Trophoblast cell (in vitro differentiated cells and primary cell): ENCODE data around the gene SPEF1.

Experiments used
- DNase-seq, 2 donors: peaks; one replicate each; pipeline ENCODE4 v3.0.0-alpha.2; 2016
- H2AFZ ChIP-seq: 2 replicates; pipeline ENCODE4 v1.6.1; 2013; ENCODE audit warnings: low read length, moderate library complexity, mild to moderate bottlenecking; ENCODE audit not compliant: insufficient read depth, poor library complexity
- H2AK5ac ChIP-seq: 2 replicates; pipeline ENCODE4 v1.6.1; 2013; ENCODE audit warnings: mild to moderate bottlenecking, low read length
- H2BK120ac ChIP-seq: 2 replicates; pipeline ENCODE4 v1.6.1; 2013; ENCODE audit warnings: low read length, mild to moderate bottlenecking, moderate library complexity; ENCODE audit not compliant: insufficient read depth, poor library complexity
- H2BK12ac ChIP-seq: 2 replicates; pipeline ENCODE4 v1.6.1; 2013; ENCODE audit warnings: mild to moderate bottlenecking, low read length, moderate library complexity
- H2BK5ac ChIP-seq: 2 replicates; pipeline ENCODE4 v1.6.1; 2013; ENCODE audit warnings: low read length, low read depth, moderate library complexity, mild to moderate bottlenecking; ENCODE audit not compliant: poor library complexity
- H3K14ac ChIP-seq: 2 replicates; pipeline ENCODE4 v1.6.1; 2013; ENCODE audit warnings: mild to moderate bottlenecking, low read length
- H3K18ac ChIP-seq: 2 replicates; pipeline ENCODE4 v1.6.1; 2013; ENCODE audit warnings: mild to moderate bottlenecking, low read length
- H3K23ac ChIP-seq: 2 replicates; pipeline ENCODE4 v1.6.1; 2013; ENCODE audit warnings: low read length
- H3K27ac ChIP-seq: 2 replicates; pipeline ENCODE4 v1.5.1; 2013; ENCODE audit warnings: low read depth, mild to moderate bottlenecking, inconsistent platforms, low read length, moderate library complexity
- H3K27me3 ChIP-seq: 2 replicates; pipeline ENCODE4 v1.6.1; 2013; ENCODE audit warnings: inconsistent platforms, mild to moderate bottlenecking, low read length, moderate library complexity; ENCODE audit not compliant: insufficient read depth
- H3K36me3 ChIP-seq, 2 experiments: 1 replicate in 1 of 2; 2 replicates in 1 of 2; pipeline ENCODE4 v1.6.1; 2013; ENCODE audit warnings: low read length in 2 of 2, mild to moderate bottlenecking in 2 of 2, moderate library complexity in 1 of 2; ENCODE audit not compliant: insufficient read depth in 2 of 2, control insufficient read depth in 1 of 2
- H3K4ac ChIP-seq: 2 replicates; pipeline ENCODE4 v1.6.1; 2013; ENCODE audit warnings: low read depth, mild to moderate bottlenecking, low read length, moderate library complexity
- H3K4me1 ChIP-seq, 2 experiments: 1 replicate in 1 of 2; 2 replicates in 1 of 2; pipeline ENCODE4 v1.6.1; 2013; ENCODE audit warnings: low read length in 2 of 2, mild to moderate bottlenecking in 2 of 2, moderate library complexity in 1 of 2; ENCODE audit not compliant: insufficient read depth in 2 of 2, control insufficient read depth in 1 of 2
- H3K4me2 ChIP-seq: 2 replicates; pipeline ENCODE4 v1.6.1; 2013; ENCODE audit warnings: inconsistent platforms, mild to moderate bottlenecking, low read length, moderate library complexity
- H3K4me3 ChIP-seq: 2 replicates; pipeline ENCODE4 v1.5.1; 2013; ENCODE audit warnings: mild to moderate bottlenecking, low read depth, low read length, inconsistent platforms
- H3K79me1 ChIP-seq: one replicate; pipeline ENCODE4 v1.6.1; 2013; ENCODE audit warnings: low read length
- H3K79me2 ChIP-seq: 2 replicates; pipeline ENCODE4 v1.6.1; 2013; ENCODE audit warnings: low read length, mild to moderate bottlenecking; ENCODE audit not compliant: control insufficient read depth, insufficient read depth, poor library complexity
- H3K9ac ChIP-seq: 2 replicates; pipeline ENCODE4 v1.6.1; 2013; ENCODE audit warnings: mild to moderate bottlenecking, low read length
- H3K9me3 ChIP-seq: 2 replicates; pipeline ENCODE4 v1.6.1; 2013; ENCODE audit warnings: low read depth, mild to moderate bottlenecking, control low read depth, inconsistent platforms, low read length; ENCODE audit not compliant: insufficient read depth
- H4K12ac ChIP-seq: 2 replicates; pipeline ENCODE4 v1.6.1; 2013; ENCODE audit warnings: low read depth, mild to moderate bottlenecking, low read length, moderate library complexity
- H4K8ac ChIP-seq: 2 replicates; pipeline ENCODE4 v1.6.1; 2013; ENCODE audit warnings: low read depth, mild to moderate bottlenecking, low read length, moderate library complexity
- H4K91ac ChIP-seq: one replicate; pipeline ENCODE4 v1.6.1; 2013; ENCODE audit warnings: low read depth, mild to moderate bottlenecking, low read length, moderate library complexity
- WGBS: extraction: QIAGEN DNeasy Blood & Tissue Kit; methylation state at CpG from one replicate; pipeline ENCODE4 v1.1.7; 2013; ENCODE audit warnings: missing lambda C conversion rate; ENCODE audit not compliant: insufficient read length, insufficient coverage; ENCODE audit errors: extremely low coverage; 5-methylcytosine and 5-hydroxymethylcytosine counted together

The SPEF1 gene

DNA sequence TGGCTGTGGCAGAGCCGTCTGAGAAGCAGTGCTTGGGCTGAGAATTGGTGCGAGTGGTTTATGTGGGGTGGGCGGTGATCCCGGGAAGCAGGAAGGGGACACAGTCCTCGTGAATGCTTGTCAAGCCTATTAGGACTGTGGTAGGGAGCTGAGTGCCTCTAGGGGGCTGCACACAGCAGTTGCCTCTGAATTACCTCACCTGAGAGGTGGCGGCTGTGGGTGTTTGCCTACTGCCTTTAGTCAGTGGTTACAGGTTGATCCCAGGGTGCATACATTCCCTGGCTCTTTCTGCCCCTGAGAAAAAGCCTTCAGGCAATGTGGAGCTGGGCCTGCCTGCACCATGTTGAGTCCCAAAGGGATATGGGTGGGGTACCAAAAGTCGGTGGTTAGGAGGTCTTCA, 44.3 kb upstream of the SPEF1 start:
- H2AK5ac ChIP-seq, result no peak overlapping the region
- H3K18ac ChIP-seq, result no peak overlapping the region
- no peak overlapping the region for H3K27ac ChIP-seq
- H4K91ac ChIP-seq, result no peak overlapping the region
- H2BK12ac ChIP-seq, result no peak overlapping the region
- H3K79me1 ChIP-seq, result peaks cover under 1% of the 10 kb centered on the region
- H3K14ac ChIP-seq, result no peak overlapping the region
- DNase-seq, result no peak
- no peak overlapping the region for H4K8ac ChIP-seq
- H4K12ac ChIP-seq, result no peak overlapping the region
- H3K9me3 ChIP-seq, result no peaks in the 10 kb centered on the region
- no peak overlapping the region for H3K9ac ChIP-seq
- no CpG with 5 or more reads among the region's 7 CpGs for WGBS
- no peak overlapping the region for H2AFZ ChIP-seq
- H3K4me3 ChIP-seq, result no peak overlapping the region
- H3K4me2 ChIP-seq, result no peak overlapping the region
- peaks cover 22 to 33% of the 10 kb centered on the region in 2 experiments for H3K36me3 ChIP-seq
- no peak overlapping the region for H3K23ac ChIP-seq
- no peak overlapping the region for H2BK5ac ChIP-seq
- H3K27me3 ChIP-seq, result no peaks in the 10 kb centered on the region
- H3K79me2 ChIP-seq, result peaks cover 1% of the 10 kb centered on the region
- H3K4ac ChIP-seq, result no peak overlapping the region
- H2BK120ac ChIP-seq, result no peak overlapping the region
- peaks cover 0 to 2% of the 10 kb centered on the region in 2 experiments for H3K4me1 ChIP-seq

- Histone ChIP-seq H2BK12ac (no peak overlapping the region), H3K4me2 (no peak overlapping the region), H3K14ac (no peak overlapping the region), H3K79me1 (peaks cover 8% of the 10 kb centered on the region), H3K18ac (no peak overlapping the region), H3K27me3 (no peaks in the 10 kb centered on the region), H4K8ac (no peak overlapping the region), H4K12ac (no peak overlapping the region), H3K9me3 (no peaks in the 10 kb centered on the region), H3K4ac (no peak overlapping the region), H3K36me3 (peaks cover 22 to 33% of the 10 kb centered on the region in 2 experiments), H3K4me1 (peaks cover 2 to 3% of the 10 kb centered on the region in 2 experiments), H4K91ac (no peak overlapping the region), H3K4me3 (no peak overlapping the region), H2BK120ac (no peak overlapping the region), H2BK5ac (no peak overlapping the region), H3K23ac (no peak overlapping the region), H2AFZ (no peak overlapping the region), H3K79me2 (peaks cover 6% of the 10 kb centered on the region), H3K27ac (no peak overlapping the region), H2AK5ac (no peak overlapping the region), H3K9ac (no peak overlapping the region)
- no CpG with 5 or more reads among the region's 20 CpGs for WGBS
- DNase-seq, result no peak
Measured at GRCh38 chr20:3823881-3824280, 42.6 kb upstream of the SPEF1 start.

DNA sequence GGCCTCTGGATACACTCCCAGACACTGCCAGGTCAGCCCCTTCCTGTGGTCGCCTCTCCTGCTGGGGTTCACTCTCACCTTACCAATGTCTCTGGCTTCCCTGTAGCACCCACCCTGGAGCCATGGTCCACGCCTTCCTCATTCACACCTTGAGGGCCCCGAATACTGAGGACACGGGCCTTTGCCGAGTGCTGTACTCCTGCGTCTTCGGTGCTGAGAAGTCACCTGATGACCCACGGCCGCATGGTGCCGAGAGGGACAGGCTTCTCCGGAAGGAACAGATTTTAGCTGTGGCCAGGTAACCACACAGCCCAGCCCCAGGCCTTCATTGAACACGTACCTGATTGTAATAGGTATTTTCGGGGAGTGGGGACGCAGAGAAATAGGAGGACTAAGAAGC, 40.7 kb upstream of the SPEF1 start:
- H3K27ac ChIP-seq, result no peak overlapping the region
- H3K79me1 ChIP-seq, result peaks cover 8% of the 10 kb centered on the region
- no peak overlapping the region for H2BK120ac ChIP-seq
- H3K4me3 ChIP-seq, result no peak overlapping the region
- H2AFZ ChIP-seq, result no peak overlapping the region
- no peak overlapping the region for H2AK5ac ChIP-seq
- peaks cover 6% of the 10 kb centered on the region for H3K79me2 ChIP-seq
- no peak overlapping the region for H4K12ac ChIP-seq
- H3K14ac ChIP-seq, result no peak overlapping the region
- peaks cover 22 to 33% of the 10 kb centered on the region in 2 experiments for H3K36me3 ChIP-seq
- no peak overlapping the region for H4K91ac ChIP-seq
- H3K4ac ChIP-seq, result no peak overlapping the region
- no peaks in the 10 kb centered on the region for H3K9me3 ChIP-seq
- peaks cover 2 to 3% of the 10 kb centered on the region in 2 experiments for H3K4me1 ChIP-seq
- H3K27me3 ChIP-seq, result no peaks in the 10 kb centered on the region
- no peak overlapping the region for H3K18ac ChIP-seq
- H3K23ac ChIP-seq, result no peak overlapping the region
- no CpG with 5 or more reads among the region's 14 CpGs for WGBS
- H2BK12ac ChIP-seq, result no peak overlapping the region
- H3K4me2 ChIP-seq, result no peak overlapping the region
- H3K9ac ChIP-seq, result no peak overlapping the region
- no peak for DNase-seq
- no peak overlapping the region for H4K8ac ChIP-seq
- H2BK5ac ChIP-seq, result no peak overlapping the region

DNA sequence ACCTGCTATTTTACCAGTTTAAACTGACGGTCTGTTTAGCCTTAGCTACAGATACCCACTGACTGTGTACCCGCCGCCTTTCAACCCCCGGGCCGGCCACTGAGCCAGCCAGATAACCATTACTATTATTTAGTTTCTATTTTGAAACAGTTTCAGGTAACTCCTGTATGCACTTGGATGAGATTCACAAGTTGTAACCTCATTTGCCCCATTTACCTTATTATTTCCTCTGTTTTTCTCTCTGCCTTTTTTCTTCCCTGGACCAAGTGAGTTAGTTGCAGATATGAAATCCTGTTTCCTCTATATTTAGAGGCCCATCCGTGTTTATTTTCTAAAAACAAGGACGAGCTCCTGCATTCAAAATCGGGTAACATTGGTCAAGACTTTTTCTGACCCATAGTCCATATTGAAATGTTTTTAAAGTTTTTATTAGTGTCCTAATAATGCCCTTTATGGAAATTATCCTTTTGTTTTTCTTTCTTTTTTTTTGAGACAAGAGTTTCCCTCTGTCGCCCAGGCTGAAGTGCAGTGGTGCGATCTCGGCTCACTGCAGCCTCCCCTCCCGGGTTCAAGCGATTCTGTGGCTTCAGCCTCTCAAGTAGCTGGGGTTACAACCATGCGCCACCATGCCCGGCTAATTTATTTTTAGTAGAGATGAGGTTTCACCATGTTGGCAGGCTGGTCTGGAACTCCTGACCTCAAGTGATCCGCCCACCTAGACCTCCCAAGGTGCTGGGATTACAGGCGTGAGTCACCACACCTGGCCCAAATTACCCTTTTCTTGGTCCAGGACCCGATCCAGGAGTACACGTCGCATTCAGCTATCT, 39.9 kb upstream of the SPEF1 start:
- no CpG with 5 or more reads among the region's 20 CpGs for WGBS
- Histone ChIP-seq H4K91ac (peak overlapping the region; percentile 77), H3K9me3 (no peaks in the 10 kb centered on the region), H2BK120ac (peak overlapping the region; percentile 23), H4K12ac (peak overlapping the region; percentile 3), H3K27ac (peak overlapping the region; percentile 62), H3K9ac (peak overlapping the region; percentile 74), H2BK5ac (peak overlapping the region; percentile 40), H3K4me1 (peaks cover 2 to 3% of the 10 kb centered on the region in 2 experiments), H3K36me3 (peaks cover 22 to 28% of the 10 kb centered on the region in 2 experiments), H3K18ac (no peak overlapping the region), H3K4me2 (peak overlapping the region; percentile 92), H3K79me1 (peaks cover 8% of the 10 kb centered on the region), H4K8ac (peak overlapping the region; percentile 87), H2BK12ac (no peak overlapping the region), H3K14ac (peak overlapping the region; percentile 53), H2AFZ (peak overlapping the region; percentile 80), H3K23ac (no peak overlapping the region), H3K79me2 (peaks cover 6% of the 10 kb centered on the region), H3K27me3 (no peaks in the 10 kb centered on the region), H2AK5ac (no peak overlapping the region), H3K4ac (peak overlapping the region; percentile 5), H3K4me3 (peak overlapping the region; percentile 96)
- no peak for DNase-seq
